IPS DF 6.9 (cell line): ENCODE results near the gene VCX2.
"Not testable (repeated sequence)": the region's sequence is repeated elsewhere in the genome, so short reads cannot be mapped to it uniquely, and the experiment has no call there.

ENCODE experiments used
- DNase-seq: peaks from one replicate; pipeline ENCODE4 v3.0.0-alpha.2; 2013; ENCODE audit warnings: low read depth, low spot score
- H3K27ac ChIP-seq: one replicate; pipeline ENCODE4 v1.5.1; 2013; ENCODE audit warnings: low read length, control low read depth
- H3K27me3 ChIP-seq: 2 replicates; pipeline ENCODE4 v1.6.1; 2013; ENCODE audit warnings: mild to moderate bottlenecking, low read length; ENCODE audit not compliant: control insufficient read depth, insufficient read depth
- H3K36me3 ChIP-seq: 2 replicates; pipeline ENCODE4 v1.6.1; 2013; ENCODE audit warnings: low read length; ENCODE audit not compliant: control insufficient read depth, insufficient read depth
- H3K4me1 ChIP-seq: 2 replicates; pipeline ENCODE4 v1.6.1; 2013; ENCODE audit warnings: low read length; ENCODE audit not compliant: control insufficient read depth, insufficient read depth
- H3K4me3 ChIP-seq: 2 replicates; pipeline ENCODE4 v1.5.1; 2013; ENCODE audit warnings: mild to moderate bottlenecking, low read length
- H3K9me3 ChIP-seq: 2 replicates; pipeline ENCODE4 v1.6.1; 2013; ENCODE audit warnings: low read length, inconsistent platforms; ENCODE audit not compliant: control insufficient read depth, insufficient read depth
- WGBS: extraction: QIAGEN DNeasy Blood & Tissue Kit; methylation state at CpG from one replicate; pipeline ENCODE4 v1.1.7; 2013; ENCODE audit warnings: mixed read lengths, missing lambda C conversion rate; ENCODE audit not compliant: insufficient read length, insufficient coverage; 5-methylcytosine and 5-hydroxymethylcytosine counted together

The VCX2 gene

DNA sequence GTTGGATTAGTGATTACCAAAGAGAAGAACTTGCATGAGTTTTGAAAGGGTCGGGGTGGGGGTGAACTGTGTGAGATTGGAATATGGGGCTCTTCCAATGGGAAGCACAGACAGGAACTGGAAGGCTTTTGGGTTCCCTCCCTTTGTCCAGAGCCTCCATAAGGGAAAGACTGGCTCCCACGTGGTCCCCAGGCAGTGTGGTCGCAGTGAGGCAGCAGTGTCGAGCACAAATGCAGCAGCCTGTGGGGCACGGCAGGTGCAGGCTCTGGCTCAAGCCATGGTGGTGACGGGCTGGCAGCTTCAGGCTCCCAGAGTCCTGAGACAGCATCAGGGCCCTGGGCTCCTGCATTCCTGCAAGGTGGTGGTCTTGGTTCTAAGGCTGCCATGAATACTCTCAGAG, 45.5 kb downstream of the VCX2 start:
- WGBS, result no CpG with 5 or more reads among the region's 6 CpGs
- Histone ChIP-seq H3K36me3 (no peaks in the 10 kb centered on the region), H3K27me3 (no peaks in the 10 kb centered on the region), H3K9me3 (no peaks in the 10 kb centered on the region), H3K4me3 (no peak overlapping the region), H3K27ac (no peak overlapping the region), H3K4me1 (no peaks in the 10 kb centered on the region)
- DNase-seq, result no peak

DNA sequence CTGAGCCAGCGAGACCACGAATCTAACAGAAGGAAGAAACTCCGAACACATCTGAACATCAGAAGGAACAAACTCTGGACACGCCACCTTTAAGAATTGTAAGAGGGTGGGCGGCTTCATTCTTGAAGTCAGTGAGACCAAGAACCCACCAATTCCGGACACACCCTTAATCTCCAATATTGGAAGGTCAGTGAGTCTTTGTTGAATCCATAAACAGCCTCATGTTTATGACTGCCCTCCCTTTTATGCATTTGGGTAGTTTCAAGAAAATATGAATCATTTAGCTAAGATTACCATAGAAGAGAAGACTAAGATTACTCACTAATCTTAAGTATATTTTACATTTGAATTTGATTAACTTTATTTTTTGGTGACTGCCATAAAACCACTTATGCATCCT, 48.5 kb downstream of the VCX2 start:
- no peaks in the 10 kb centered on the region for H3K4me1 ChIP-seq
- H3K36me3 ChIP-seq, result no peaks in the 10 kb centered on the region
- no CpG with 5 or more reads among the region's 6 CpGs for WGBS

DNA sequence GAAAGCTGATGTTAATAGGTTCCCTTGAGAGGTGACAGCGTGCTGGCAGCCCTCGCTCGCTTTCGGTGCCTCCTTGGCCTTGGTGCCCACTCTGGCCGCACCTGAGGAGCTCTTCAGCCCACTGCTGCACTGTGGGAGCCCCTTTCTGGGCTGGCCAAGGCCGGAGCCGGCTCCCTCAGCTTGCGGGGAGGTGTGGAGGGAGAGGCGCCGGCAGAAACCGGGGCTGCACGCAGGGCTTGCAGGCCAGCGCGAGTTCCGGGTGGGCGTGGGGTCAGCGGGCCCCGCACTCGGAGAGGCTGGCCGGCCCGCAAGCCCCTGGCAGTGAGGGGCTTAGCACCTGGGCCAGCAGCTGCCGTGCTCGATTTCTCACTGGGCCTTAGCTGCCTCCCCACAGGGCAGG, 49.7 kb downstream of the VCX2 start:
- not testable (repeated sequence) for H3K4me1 ChIP-seq, DNase-seq, H3K4me3 ChIP-seq, H3K27ac ChIP-seq, H3K9me3 ChIP-seq, H3K36me3 ChIP-seq, H3K27me3 ChIP-seq
- no CpG with 5 or more reads among the region's 23 CpGs for WGBS

More for the DNA sequence above, 48.5 kb downstream of the VCX2 start:
- H3K27ac ChIP-seq, result no peak overlapping the region
- no peak overlapping the region for H3K4me3 ChIP-seq
- no peaks in the 10 kb centered on the region for H3K27me3 ChIP-seq
- DNase-seq, result no peak
- no peaks in the 10 kb centered on the region for H3K9me3 ChIP-seq
